ENCODE data around the gene AP3S2.
"Not testable (repeated sequence)": the region's sequence is repeated elsewhere in the genome, so short reads cannot be mapped to it uniquely, and the experiment has no call there.

AP3S2 gene

DNA sequence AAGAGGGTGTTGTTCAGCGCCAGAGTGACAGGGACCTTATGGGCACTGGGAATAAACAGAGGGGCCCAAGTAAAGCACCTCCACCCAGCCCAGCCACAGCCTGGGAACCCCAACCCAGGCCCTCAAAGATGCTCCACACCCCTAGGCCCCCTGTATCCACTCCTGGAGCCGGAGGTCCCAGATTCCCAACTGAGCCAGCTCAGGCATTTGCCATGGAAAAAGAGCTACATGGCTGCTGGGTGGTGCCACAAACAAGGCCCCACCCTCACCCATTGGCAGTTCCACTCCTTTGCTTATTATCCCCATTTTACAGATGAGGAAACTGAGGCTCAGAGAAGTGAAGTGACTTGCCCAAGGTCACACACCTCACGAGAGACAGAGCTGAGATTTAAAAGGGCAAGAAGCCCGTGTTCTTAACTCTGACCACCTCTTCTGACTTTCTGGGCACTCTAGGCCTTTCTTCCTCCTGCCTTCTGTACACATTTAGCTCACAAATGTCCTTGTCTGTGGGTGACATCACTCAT is 96.1 kb downstream of the AP3S2 start:
- in situ Hi-C loops (cut with MboI; ENCODE audit: low pct_unique_long_range_greater_than_20kb, low sequenced_read_pairs, unreplicated experiment), result no loop called here
- TF ChIP-seq, protein P1, sequence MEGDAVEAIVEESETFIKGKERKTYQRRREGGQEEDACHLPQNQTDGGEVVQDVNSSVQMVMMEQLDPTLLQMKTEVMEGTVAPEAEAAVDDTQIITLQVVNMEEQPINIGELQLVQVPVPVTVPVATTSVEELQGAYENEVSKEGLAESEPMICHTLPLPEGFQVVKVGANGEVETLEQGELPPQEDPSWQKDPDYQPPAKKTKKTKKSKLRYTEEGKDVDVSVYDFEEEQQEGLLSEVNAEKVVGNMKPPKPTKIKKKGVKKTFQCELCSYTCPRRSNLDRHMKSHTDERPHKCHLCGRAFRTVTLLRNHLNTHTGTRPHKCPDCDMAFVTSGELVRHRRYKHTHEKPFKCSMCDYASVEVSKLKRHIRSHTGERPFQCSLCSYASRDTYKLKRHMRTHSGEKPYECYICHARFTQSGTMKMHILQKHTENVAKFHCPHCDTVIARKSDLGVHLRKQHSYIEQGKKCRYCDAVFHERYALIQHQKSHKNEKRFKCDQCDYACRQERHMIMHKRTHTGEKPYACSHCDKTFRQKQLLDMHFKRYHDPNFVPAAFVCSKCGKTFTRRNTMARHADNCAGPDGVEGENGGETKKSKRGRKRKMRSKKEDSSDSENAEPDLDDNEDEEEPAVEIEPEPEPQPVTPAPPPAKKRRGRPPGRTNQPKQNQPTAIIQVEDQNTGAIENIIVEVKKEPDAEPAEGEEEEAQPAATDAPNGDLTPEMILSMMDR (IDR thresholded peaks at IDR 0.05; ENCODE audit: extremely low read depth, insufficient read depth, missing control alignments), result no peak
- DNase-seq (ENCODE audit: low spot score), result no peak

DNA sequence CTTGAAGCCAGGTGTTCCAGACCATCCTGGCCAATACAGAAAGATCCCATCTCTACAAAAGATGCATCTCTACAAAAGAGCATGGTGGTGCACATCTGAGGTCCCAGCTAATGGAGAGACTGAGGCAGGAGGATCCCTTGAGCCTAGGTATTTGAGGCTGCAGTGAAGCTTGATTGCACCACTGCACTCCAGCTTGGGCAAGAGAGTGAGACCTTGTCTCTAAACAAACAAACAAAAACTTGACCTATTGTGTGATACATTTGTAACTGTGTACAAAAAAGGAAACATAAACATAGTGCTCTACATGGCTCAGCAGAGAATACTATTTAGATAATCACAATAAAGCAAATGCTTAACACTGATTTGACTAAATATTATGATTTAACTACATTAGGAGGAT is 97.8 kb downstream of the AP3S2 start:
- in situ Hi-C loops (cut with MboI; ENCODE audit: low pct_unique_long_range_greater_than_20kb, low sequenced_read_pairs, unreplicated experiment), result no loop called here
- no peak for DNase-seq (ENCODE audit: low spot score)
- TF ChIP-seq, protein P1 (IDR thresholded peaks at IDR 0.05; ENCODE audit: extremely low read depth, insufficient read depth, missing control alignments), result no peak

DNA sequence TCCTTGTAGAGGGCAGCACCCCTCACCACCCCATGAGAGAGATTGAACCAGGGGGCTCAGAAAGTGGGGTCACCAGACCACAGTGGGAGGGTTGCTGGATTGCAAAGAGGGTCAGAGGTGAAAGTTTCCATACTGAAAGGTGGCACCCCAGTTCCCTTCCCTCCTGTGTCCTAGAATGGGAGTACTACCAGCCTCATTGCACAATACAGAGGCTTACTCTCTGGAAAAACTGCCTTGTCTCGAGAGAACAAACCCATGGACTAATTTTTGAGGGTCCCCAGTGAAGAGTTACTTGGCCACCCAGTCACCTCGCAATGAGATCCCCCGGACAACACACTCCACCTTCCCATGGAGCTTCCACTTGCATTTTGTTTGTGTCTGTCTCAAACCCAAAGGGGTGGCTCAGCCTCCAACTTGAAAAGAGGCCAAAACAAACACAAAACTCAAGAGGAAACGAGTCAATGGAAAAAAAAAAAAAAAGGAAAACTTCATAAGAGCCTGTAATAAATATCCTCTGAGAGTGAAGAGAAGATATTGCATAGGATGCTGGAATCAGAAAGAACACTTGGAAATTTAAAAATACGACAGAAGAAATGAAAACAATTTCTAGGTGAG is 99.1 kb downstream of the AP3S2 start:
- in situ Hi-C loops (cut with MboI; ENCODE audit: low pct_unique_long_range_greater_than_20kb, low sequenced_read_pairs, unreplicated experiment), result no loop called here
- DNase-seq (ENCODE audit: low spot score), result no peak

DNA sequence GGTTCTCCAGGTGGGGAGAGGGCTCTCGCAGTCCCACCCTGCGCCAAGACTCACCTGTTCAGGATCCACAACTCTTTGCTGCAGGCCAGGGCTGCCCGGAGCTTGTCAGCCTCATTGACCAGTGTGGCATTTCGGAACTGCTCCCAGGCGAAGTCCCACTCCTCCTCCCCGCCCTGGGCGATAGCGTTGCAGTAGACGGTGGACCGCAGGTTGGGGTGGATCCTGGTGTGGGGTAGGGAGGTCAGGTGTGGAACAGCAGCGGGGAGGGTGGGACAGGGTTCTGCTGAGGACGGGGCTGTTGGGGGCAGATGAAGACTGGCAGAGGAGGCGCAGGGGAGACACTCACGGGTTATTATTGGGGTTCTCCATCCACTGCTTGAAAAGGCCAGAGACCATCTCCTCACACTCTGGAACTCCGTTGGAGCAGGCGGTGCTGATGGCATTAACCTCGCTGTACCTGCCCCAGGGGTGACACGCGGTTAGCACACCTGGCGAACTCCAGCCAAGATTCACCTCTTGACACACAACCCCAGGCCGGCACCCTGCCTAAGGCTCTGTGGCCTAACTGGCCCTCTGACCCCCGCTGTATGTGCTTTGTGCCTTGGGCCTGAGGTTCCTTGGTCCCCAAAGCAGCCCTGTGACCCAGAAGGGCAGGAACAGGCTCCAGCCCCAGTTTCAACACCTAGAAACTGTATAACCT is 101.5 kb downstream of the AP3S2 start:
- no peak for DNase-seq (ENCODE audit: low spot score)
- in situ Hi-C loops (cut with MboI; ENCODE audit: low pct_unique_long_range_greater_than_20kb, low sequenced_read_pairs, unreplicated experiment), result no loop called here
- TF ChIP-seq, protein P1 (IDR thresholded peaks at IDR 0.05; ENCODE audit: extremely low read depth, insufficient read depth, missing control alignments), result no peak

More for the DNA sequence above, 99.1 kb downstream of the AP3S2 start:
- TF ChIP-seq, protein P1 (IDR thresholded peaks at IDR 0.05; ENCODE audit: extremely low read depth, insufficient read depth, missing control alignments), result no peak

DNA sequence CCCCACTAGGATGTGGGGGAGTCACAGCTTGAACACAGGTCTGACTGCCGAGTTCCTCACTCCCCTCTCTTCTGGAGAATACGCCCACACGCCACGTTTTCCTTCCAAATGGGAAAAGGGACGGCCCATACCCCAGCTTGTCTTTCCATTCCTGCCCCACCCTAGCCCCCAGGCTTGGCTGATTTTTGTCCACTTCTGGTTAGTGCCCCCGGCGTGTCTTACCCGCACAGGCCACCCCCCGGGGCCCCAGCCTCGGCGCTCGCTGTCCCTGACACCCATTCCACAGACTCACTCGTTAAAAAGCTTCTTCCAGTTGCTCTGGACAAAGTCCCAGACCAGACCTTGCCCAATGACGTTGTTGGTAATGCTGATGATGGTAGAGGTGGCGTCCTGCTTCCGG is 103.1 kb downstream of the AP3S2 start:
- no peak for DNase-seq (ENCODE audit: low spot score)
- in situ Hi-C loops (cut with MboI; ENCODE audit: low pct_unique_long_range_greater_than_20kb, low sequenced_read_pairs, unreplicated experiment), result no loop called here
- TF ChIP-seq, protein P1 (IDR thresholded peaks at IDR 0.05; ENCODE audit: extremely low read depth, insufficient read depth, missing control alignments), result no peak

DNA sequence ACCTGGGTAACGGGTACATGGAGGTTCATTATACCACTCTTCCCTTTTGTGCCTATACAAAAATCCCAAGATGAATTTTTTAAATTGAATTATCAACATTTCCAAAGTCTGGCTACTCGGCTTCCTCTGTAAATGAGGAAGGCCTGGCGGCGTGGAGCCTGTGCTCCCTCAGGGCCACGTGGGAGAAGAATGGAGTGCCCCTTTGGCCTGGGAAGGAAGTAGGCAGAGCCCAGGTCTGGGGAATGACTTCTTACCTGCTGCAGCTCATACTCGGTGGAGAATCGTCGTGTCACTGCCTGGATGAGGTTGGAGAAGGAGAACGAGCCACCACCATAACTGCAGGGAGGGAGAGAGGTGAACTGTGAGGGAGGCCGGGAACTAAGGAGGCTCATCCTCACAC is 103.6 kb downstream of the AP3S2 start:
- TF ChIP-seq, protein P1 (IDR thresholded peaks at IDR 0.05; ENCODE audit: extremely low read depth, insufficient read depth, missing control alignments), result no peak
- no peak for DNase-seq (ENCODE audit: low spot score)
- in situ Hi-C loops (cut with MboI; ENCODE audit: low pct_unique_long_range_greater_than_20kb, low sequenced_read_pairs, unreplicated experiment), result no loop called here

DNA sequence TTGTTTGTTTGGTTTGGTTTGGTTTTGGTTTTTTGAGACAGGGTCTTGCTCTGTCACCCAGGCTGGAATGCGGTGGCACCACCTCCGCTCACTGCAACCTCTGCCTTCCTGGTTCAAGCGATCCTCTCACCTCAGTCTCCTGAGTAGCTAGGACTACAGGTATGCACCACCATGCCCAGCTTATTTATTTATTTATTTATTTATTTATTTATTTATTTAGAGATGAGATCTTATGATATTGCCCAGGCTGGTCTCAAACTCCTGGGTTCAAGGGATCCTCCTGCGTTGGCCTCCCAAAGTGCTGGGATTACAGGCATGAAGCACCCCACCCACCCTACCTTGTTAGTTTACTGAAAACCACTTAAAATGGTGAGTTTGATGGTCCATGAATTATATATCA is 105.2 kb downstream of the AP3S2 start:
- DNase-seq (ENCODE audit: low spot score); in situ Hi-C loops (cut with MboI; ENCODE audit: low pct_unique_long_range_greater_than_20kb, low sequenced_read_pairs, unreplicated experiment): not testable (repeated sequence)
